Upper lobe of left lung (tissue), 6 donors: ENCODE results near the gene XYLT2. TPM values are rescaled to one million over a fixed set of nuclear protein-coding genes. Genes with fewer than 3 reads are reported as not detected.
"Not testable (repeated sequence)": the region's sequence is repeated elsewhere in the genome, so short reads cannot be mapped to it uniquely, and the experiment has no call there.

Experiments used
- ATAC-seq, 2 donors: fragments of 200-7000 bp; cut with Tn5 transposase; one replicate each; pipeline ENCODE4 v1.9.1; 2022; ENCODE audit warnings: mild to moderate bottlenecking in 2 of 2, moderate library complexity in 2 of 2; ENCODE audit not compliant: low FRiP score in 2 of 2
- DNase-seq, 2 donors: peaks; one replicate each; pipeline ENCODE4 v3.0.0-alpha.2; 2019 to 2020
- H3K27ac ChIP-seq, 4 donors: fragments of 200-600 bp; sonication (generic); one replicate each; pipeline ENCODE4 v1.5.1; 2016 to 2019
- H3K27me3 ChIP-seq, 4 donors: fragments of 200-600 bp; sonication (generic); one replicate each; pipeline ENCODE4 v1.5.1; 2017 to 2019
- H3K36me3 ChIP-seq, 4 donors: fragments of 200-600 bp; sonication (generic); one replicate each; pipeline ENCODE4 v1.5.1; 2016 to 2019
- H3K4me1 ChIP-seq, 4 donors: fragments of 200-600 bp; sonication (generic); one replicate each; pipeline ENCODE4 v1.5.1; 2018 to 2019
- H3K4me3 ChIP-seq, 4 donors: fragments of 200-600 bp; sonication (generic); one replicate each; pipeline ENCODE4 v1.5.1; 2017 to 2019; ENCODE audit warnings: mild to moderate bottlenecking in 2 of 4, moderate library complexity in 1 of 4
- H3K9me3 ChIP-seq, 4 donors: fragments of 200-600 bp; sonication (generic); one replicate each; pipeline ENCODE4 v1.5.1; 2018 to 2019
- EP300 ChIP-seq, 4 donors: sonication (generic); formaldehyde crosslinking; IDR thresholded peaks; one replicate each; pipeline ENCODE4 v1.5.1; 2017; ENCODE audit warnings: antibody characterized with exemption in 4 of 4, control low read depth in 2 of 4
- POLR2A ChIP-seq, 4 donors: fragments of 450-650 bp; IDR thresholded peaks; one replicate each; pipeline ENCODE4 v1.5.1; 2016 to 2017; ENCODE audit warnings: antibody characterized with exemption in 4 of 4, mild to moderate bottlenecking in 2 of 4
- POLR2AphosphoS5 ChIP-seq, 2 donors: sonication (generic); formaldehyde crosslinking; IDR thresholded peaks; one replicate each; pipeline ENCODE4 v1.5.1; 2017; ENCODE audit warnings: antibody characterized with exemption in 2 of 2
- WGBS, 2 donors: methylation state at CpG; one replicate each; pipeline ENCODE4 v1.1.5; 2017 to 2018; 5-methylcytosine and 5-hydroxymethylcytosine counted together
- total RNA-seq, 6 donors: library from RNA; depleted of rRNA in 4 of 6; stranded (reverse); fragments of >200 nt in 4 of 6; gene quantifications; one replicate each; pipeline versions ENCODE4 v1.1.0 to v1.2.1, GENCODE V29; 2016 to 2021
- TF ChIP-seq, protein P1 (sequence below), 6 experiments: fragments of 450-650 bp in 4 of 6; fragments of 200-600 bp in 2 of 6; sonication (generic) in 2 of 6; IDR thresholded peaks; one replicate each; pipeline ENCODE4 v1.5.1; 2016 to 2019; ENCODE audit warnings: antibody characterized with exemption in 6 of 6
- donor health status: DM: no; HTN: no; CAD: no; lungs with moderate emphysema.
- donor health status: DM: no; HTN: yes; CAD: no; lungs with severe emphysema.

Gene XYLT2
- total RNA-seq, 6 donors from 2014 or later, result 16.4 to 33.5 (median 19.2) TPM

DNA sequence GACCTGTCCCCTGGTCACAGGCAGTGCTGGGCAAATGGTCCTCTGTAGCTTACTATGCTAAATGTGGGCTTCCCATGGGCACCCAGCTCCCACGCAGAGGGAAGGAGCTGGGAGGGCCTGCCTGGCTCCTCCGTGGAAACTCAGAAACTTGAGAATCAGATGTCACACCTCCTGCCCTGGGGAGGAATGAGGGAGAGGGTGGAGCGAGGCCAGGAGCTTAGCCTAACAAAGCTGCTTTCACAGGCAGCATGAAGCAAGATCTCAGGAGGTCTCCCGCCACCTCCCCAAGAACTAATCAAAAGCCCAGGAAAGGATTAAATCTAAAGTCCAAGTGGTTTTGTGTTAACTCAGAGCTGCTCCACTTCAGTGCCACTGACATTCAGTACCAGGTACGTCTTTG lies 33.6 kb upstream of the XYLT2 start:
- Histone ChIP-seq H3K27me3 (no peaks in the 10 kb centered on the region), H3K4me3 (no peak overlapping the region), H3K9me3 (no peaks in the 10 kb centered on the region), H3K27ac (no peak overlapping the region), H3K36me3 (no peaks in the 10 kb centered on the region), H3K4me1 (no peaks in the 10 kb centered on the region)
- WGBS, 2 donors, result 71 to 72% methylated on average over 5 of the region's 5 CpGs
- no peak for DNase-seq
- TF ChIP-seq EP300 (IDR thresholded peaks at IDR 0.05), result no peak
- TF ChIP-seq POLR2AphosphoS5 (IDR thresholded peaks at IDR 0.05), result no peak
- TF ChIP-seq POLR2A (IDR thresholded peaks at IDR 0.05), result no peak
- TF ChIP-seq, protein P1, sequence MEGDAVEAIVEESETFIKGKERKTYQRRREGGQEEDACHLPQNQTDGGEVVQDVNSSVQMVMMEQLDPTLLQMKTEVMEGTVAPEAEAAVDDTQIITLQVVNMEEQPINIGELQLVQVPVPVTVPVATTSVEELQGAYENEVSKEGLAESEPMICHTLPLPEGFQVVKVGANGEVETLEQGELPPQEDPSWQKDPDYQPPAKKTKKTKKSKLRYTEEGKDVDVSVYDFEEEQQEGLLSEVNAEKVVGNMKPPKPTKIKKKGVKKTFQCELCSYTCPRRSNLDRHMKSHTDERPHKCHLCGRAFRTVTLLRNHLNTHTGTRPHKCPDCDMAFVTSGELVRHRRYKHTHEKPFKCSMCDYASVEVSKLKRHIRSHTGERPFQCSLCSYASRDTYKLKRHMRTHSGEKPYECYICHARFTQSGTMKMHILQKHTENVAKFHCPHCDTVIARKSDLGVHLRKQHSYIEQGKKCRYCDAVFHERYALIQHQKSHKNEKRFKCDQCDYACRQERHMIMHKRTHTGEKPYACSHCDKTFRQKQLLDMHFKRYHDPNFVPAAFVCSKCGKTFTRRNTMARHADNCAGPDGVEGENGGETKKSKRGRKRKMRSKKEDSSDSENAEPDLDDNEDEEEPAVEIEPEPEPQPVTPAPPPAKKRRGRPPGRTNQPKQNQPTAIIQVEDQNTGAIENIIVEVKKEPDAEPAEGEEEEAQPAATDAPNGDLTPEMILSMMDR (IDR thresholded peaks at IDR 0.05), result no peak
- ATAC-seq, result no peak

DNA sequence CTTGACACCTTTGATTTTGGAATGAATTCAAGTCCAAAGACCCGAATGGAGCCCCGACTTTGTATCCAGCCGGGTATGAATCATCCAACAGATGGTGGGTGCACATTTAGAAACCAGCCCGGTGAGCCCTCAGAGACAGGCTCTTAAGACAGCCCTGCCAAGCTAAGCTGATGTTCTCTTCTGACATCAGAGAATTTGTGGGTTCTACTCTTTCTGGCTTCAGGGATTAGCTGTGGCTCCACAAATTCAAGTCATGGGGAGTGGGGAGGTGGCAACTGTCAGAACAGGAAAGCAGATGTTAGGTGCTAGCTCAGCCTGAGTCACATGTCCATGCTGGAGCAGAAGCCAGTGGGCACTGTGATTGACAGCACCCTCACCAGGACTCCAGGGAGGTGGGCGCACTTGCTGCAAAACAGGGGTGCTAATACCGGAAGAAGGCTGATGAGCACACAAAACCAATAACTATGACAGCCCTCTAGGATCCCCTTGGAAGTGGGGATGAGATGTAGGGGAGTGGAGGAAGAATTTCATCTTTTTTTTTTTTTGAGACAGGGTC lies 31.4 kb upstream of the XYLT2 start:
- TF ChIP-seq POLR2A (IDR thresholded peaks at IDR 0.05) (no peak), EP300 (IDR thresholded peaks at IDR 0.05) (no peak), POLR2AphosphoS5 (IDR thresholded peaks at IDR 0.05) (no peak)
- TF ChIP-seq, protein P1 (IDR thresholded peaks at IDR 0.05), result no peak
- H3K4me3 ChIP-seq, result no peak overlapping the region
- DNase-seq, result no peak
- H3K27ac ChIP-seq, result no peak overlapping the region
- WGBS, 2 donors, result 83 to 94% methylated on average over 6 of the region's 6 CpGs
- ATAC-seq, result no peak
- H3K36me3 ChIP-seq, result no peaks in the 10 kb centered on the region
- no peaks in the 10 kb centered on the region for H3K9me3 ChIP-seq
- H3K27me3 ChIP-seq, result no peaks in the 10 kb centered on the region
- no peaks in the 10 kb centered on the region for H3K4me1 ChIP-seq

DNA sequence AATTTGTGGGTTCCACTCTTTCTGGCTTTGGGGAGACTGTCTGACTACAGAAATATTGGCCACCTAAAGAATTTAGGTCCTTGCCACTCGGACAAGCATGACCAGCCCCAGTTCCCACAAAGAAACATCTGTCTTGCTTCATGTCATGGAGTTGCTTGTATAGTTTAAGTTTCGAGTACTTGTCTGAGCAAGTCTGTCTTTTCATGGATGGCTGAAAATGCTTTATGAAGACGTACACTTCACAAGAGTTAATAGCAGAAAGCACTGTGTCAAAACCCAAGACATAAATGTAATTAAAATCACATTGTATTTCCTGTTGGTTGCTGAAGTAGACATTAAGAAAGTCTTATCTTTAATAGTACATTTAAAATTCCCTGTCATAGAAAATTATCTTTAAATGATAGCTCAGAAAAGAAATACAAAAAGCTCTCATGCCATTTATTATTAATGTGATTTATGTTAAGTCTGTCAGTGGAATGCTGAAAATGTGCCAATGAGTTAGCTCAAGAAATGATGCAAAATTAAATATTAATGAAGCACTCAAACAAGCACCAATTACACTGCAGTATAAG lies 29.8 kb upstream of the XYLT2 start:
- 74 to 75% methylated on average over 3 of the region's 3 CpGs for WGBS, 2 donors
- no peak for DNase-seq
- H3K4me1 ChIP-seq, result no peaks in the 10 kb centered on the region
- H3K4me3 ChIP-seq, result no peak overlapping the region
- TF ChIP-seq, protein P1 (IDR thresholded peaks at IDR 0.05), result no peak
- TF ChIP-seq POLR2AphosphoS5 (IDR thresholded peaks at IDR 0.05) (no peak), EP300 (IDR thresholded peaks at IDR 0.05) (no peak), POLR2A (IDR thresholded peaks at IDR 0.05) (no peak)
- H3K27ac ChIP-seq, result no peak overlapping the region
- no peak for ATAC-seq
- no peaks in the 10 kb centered on the region for H3K27me3 ChIP-seq
- no peaks in the 10 kb centered on the region for H3K36me3 ChIP-seq
- H3K9me3 ChIP-seq, result no peaks in the 10 kb centered on the region

DNA sequence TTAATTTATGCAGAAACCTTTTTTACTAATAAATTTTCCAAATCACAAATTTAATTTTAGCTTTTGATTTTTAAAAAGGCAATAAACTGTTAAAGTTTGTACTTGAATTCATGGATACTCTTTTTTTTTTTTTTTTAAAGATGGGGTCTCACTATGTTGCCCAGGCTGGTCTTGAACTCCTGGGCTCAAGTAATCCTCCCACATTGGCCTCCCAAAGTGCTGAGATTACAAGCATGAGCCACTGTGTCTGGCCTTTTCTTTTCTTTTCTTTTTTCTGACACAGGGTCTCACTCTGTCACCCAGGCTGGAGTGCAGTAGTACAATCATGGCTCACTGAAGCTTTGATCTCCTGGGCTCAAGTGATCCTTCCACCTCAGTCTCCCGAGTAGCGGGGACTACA lies 29.3 kb upstream of the XYLT2 start:
- H3K4me1 ChIP-seq, H3K9me3 ChIP-seq, DNase-seq, H3K4me3 ChIP-seq, H3K27me3 ChIP-seq, H3K36me3 ChIP-seq, H3K27ac ChIP-seq, ATAC-seq: not testable (repeated sequence)
- 77 to 100% methylated on average over 2 of the region's 2 CpGs for WGBS, 2 donors

DNA sequence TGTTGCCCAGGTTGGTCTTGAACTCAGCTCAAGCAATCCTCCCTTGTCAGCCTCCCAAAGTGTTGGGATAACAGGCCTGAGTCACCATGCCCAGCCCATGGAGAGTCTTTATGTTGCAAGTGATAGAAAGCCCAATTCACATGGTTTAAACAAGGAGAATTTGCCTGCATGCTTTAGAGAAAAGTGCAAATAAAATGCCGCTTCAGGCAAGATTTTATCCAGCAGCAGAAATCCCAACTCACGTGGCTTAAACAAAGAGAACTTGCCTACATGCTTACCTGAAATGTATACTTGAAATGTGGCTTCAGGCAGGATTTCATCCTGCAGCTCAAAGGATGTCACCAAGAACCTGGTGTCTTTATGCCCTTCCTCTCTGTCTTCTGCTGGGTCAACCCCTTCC lies 28.8 kb upstream of the XYLT2 start:
- WGBS, 2 donors, result 94 to 95% methylated on average over 2 of the region's 2 CpGs
- ATAC-seq (no peak), DNase-seq (no peak)
- no peak overlapping the region for H3K4me3 ChIP-seq
- TF ChIP-seq, protein P1 (IDR thresholded peaks at IDR 0.05), result no peak
- no peak for TF ChIP-seq POLR2AphosphoS5 (IDR thresholded peaks at IDR 0.05)
- TF ChIP-seq EP300 (IDR thresholded peaks at IDR 0.05), result no peak
- no peak for TF ChIP-seq POLR2A (IDR thresholded peaks at IDR 0.05)
- no peak overlapping the region for H3K27ac ChIP-seq
- no peaks in the 10 kb centered on the region for H3K9me3 ChIP-seq
- no peaks in the 10 kb centered on the region for H3K27me3 ChIP-seq
- no peaks in the 10 kb centered on the region for H3K4me1 ChIP-seq
- no peaks in the 10 kb centered on the region for H3K36me3 ChIP-seq
